Gastroesophageal sphincter (tissue), 4 donors: ENCODE measurements around the gene ANKRD31. TPM values are rescaled to one million over a fixed set of nuclear protein-coding genes. Genes with fewer than 3 reads are reported as not detected.

Source experiments
- ATAC-seq: fragments of 150-250 bp; one replicate; pipeline ENCODE4 v1.9.1; 2016; ENCODE audit warnings: mild to moderate bottlenecking, moderate library complexity
- H3K27ac ChIP-seq, 4 donors: fragments of 200-600 bp; sonication (generic) in 3 of 4; 1 replicate in 3 of 4; 2 replicates in 1 of 4; pipeline ENCODE4 v1.5.1; 2016 to 2019
- H3K27me3 ChIP-seq: fragments of 200-600 bp; sonication (generic); one replicate; pipeline ENCODE4 v1.5.1; 2019
- H3K36me3 ChIP-seq, 2 donors: fragments of 200-600 bp; sonication (generic); one replicate each; pipeline ENCODE4 v1.5.1; 2019; ENCODE audit warnings: control low read depth in 1 of 2
- H3K4me1 ChIP-seq, 3 donors: fragments of 200-600 bp; sonication (generic); 1 replicate in 2 of 3; 2 replicates in 1 of 3; pipeline ENCODE4 v1.5.1; 2016 to 2019; ENCODE audit warnings: control low read depth in 2 of 3
- H3K4me3 ChIP-seq, 2 donors: fragments of 200-600 bp; sonication (generic); one replicate each; pipeline ENCODE4 v1.5.1; 2019; ENCODE audit warnings: mild to moderate bottlenecking in 1 of 2, moderate library complexity in 1 of 2
- H3K9me3 ChIP-seq, 3 donors: fragments of 200-600 bp; sonication (generic); one replicate each; pipeline ENCODE4 v1.5.1; 2017 to 2019; ENCODE audit warnings: control low read depth in 2 of 3
- CTCF ChIP-seq, 4 experiments: fragments of 200-600 bp in 2 of 4; fragments of 450-650 bp in 2 of 4; sonication (generic) in 1 of 4; IDR thresholded peaks; one replicate each; pipeline ENCODE4 v1.5.1; 2017 to 2019; ENCODE audit warnings: antibody characterized with exemption in 4 of 4, mild to moderate bottlenecking in 2 of 4, moderate library complexity in 2 of 4
- EP300 ChIP-seq: sonication (generic); formaldehyde crosslinking; IDR thresholded peaks from one replicate; pipeline ENCODE4 v1.6.1; 2017; ENCODE audit warnings: antibody characterized with exemption, mild to moderate bottlenecking
- POLR2A ChIP-seq, 2 donors: fragments of 450-650 bp; IDR thresholded peaks; one replicate each; pipeline ENCODE4 v1.6.1; 2017; ENCODE audit warnings: antibody characterized with exemption in 2 of 2, mild to moderate bottlenecking in 2 of 2, moderate library complexity in 1 of 2
- POLR2AphosphoS5 ChIP-seq: sonication (generic); formaldehyde crosslinking; IDR thresholded peaks from one replicate; pipeline ENCODE4 v1.6.1; 2017; ENCODE audit warnings: antibody characterized with exemption
- WGBS, 2 donors: methylation state at CpG; one replicate each; pipeline ENCODE4 v1.1.5; 2018; ENCODE audit warnings: low coverage in 1 of 2; 5-methylcytosine and 5-hydroxymethylcytosine counted together
- total RNA-seq, 4 donors: library from RNA; depleted of rRNA; stranded (reverse); fragments of >200 nt; gene quantifications; one replicate each; pipeline ENCODE4 v1.1.0, GENCODE V29; 2016

Gene ANKRD31
- total RNA-seq, 4 donors from 2014 or later, result 0.16 to 0.27 (median 0.23) TPM; not detected in 1

DNA sequence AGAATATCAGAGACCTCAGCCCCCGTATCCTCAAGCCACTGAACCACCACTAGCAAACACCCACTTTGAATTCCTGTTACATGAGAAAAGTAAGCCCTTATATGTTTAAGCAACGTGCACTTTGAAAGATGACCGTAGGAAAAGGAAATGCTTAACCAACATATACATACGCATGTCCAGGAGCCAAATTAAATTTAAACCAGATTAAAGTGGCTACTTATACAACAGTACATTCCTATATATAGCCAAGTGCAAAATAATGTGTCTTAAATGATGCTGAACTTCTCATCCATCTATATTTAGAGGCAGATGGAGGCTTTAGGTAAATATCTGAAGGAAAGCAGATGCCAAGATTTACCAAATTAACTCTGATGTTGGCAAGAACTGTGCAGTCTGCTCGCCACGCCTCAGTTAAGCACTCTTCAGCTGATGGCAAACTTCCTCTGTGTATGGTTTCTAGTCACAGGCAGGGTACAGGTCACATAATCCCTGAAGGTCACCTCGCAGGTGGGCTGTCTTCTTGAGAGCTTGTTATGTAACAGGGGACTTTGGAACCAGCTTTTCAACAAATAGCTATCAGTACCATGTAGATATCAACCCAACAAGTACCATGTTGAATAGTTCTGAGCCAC lies 192.9 kb downstream of the ANKRD31 start:
- no peak for ATAC-seq
- WGBS, 2 donors, result 59 to 78% methylated on average over 4 to 6 of the region's 7 CpGs

GRCh38 chr5:75042522-75042921 lies 194.2 kb downstream of the ANKRD31 start:
- Histone ChIP-seq H3K9me3 (no peaks in the 10 kb centered on the region), H3K27me3 (no peaks in the 10 kb centered on the region), H3K4me3 (no peak overlapping the region), H3K4me1 (peaks cover 0 to 7% (median 0%) of the 10 kb centered on the region in 3 donors), H3K27ac (no peak overlapping the region), H3K36me3 (peaks cover 0 to 24% of the 10 kb centered on the region in 2 donors)
- ATAC-seq, result no peak
- TF ChIP-seq CTCF (IDR thresholded peaks at IDR 0.05) (no peak), POLR2AphosphoS5 (no peak), EP300 (no peak), POLR2A (IDR thresholded peaks at IDR 0.05) (no peak)
- WGBS, 2 donors, result 67% methylated on average over 1 of the region's 1 CpG; no CpG with 5 or more reads in 1 of the 2 donors

More for the DNA sequence above, 192.9 kb downstream of the ANKRD31 start:
- Histone ChIP-seq H3K27ac (no peak overlapping the region), H3K4me3 (no peak overlapping the region), H3K9me3 (no peaks in the 10 kb centered on the region), H3K36me3 (peaks cover 0 to 23% of the 10 kb centered on the region in 2 donors), H3K4me1 (peaks cover 0 to 19% (median 0%) of the 10 kb centered on the region in 3 donors), H3K27me3 (no peaks in the 10 kb centered on the region)
- TF ChIP-seq POLR2A (IDR thresholded peaks at IDR 0.05), result no peak
- TF ChIP-seq CTCF (IDR thresholded peaks at IDR 0.05), result no peak
- no peak for TF ChIP-seq POLR2AphosphoS5
- no peak for TF ChIP-seq EP300

GRCh38 chr5:75040973-75041372 lies 195.7 kb downstream of the ANKRD31 start:
- TF ChIP-seq EP300 (no peak), POLR2A (IDR thresholded peaks at IDR 0.05) (no peak), CTCF (IDR thresholded peaks at IDR 0.05) (no peak), POLR2AphosphoS5 (no peak)
- Histone ChIP-seq H3K27ac (no peak overlapping the region), H3K27me3 (no peaks in the 10 kb centered on the region), H3K36me3 (peaks cover 0 to 28% of the 10 kb centered on the region in 2 donors), H3K4me1 (peaks cover 0 to 7% (median 0%) of the 10 kb centered on the region in 3 donors), H3K4me3 (no peak overlapping the region), H3K9me3 (no peaks in the 10 kb centered on the region)
- WGBS, 2 donors, result 91 to 92% methylated on average over 4 of the region's 4 CpGs
- ATAC-seq, result no peak

- ATAC-seq, result no peak
- TF ChIP-seq EP300 (no peak), POLR2AphosphoS5 (no peak), CTCF (IDR thresholded peaks at IDR 0.05) (no peak), POLR2A (IDR thresholded peaks at IDR 0.05) (no peak)
- Histone ChIP-seq H3K9me3 (no peaks in the 10 kb centered on the region), H3K4me3 (no peak overlapping the region), H3K4me1 (no peaks in the 10 kb centered on the region), H3K36me3 (peaks cover 0 to 29% of the 10 kb centered on the region in 2 donors), H3K27ac (no peak overlapping the region), H3K27me3 (no peaks in the 10 kb centered on the region)
- 79 to 80% methylated on average over 4 of the region's 4 CpGs for WGBS, 2 donors
These were observed 199.6 kb downstream of the ANKRD31 start for GRCh38 chr5:75037106-75037505.

DNA sequence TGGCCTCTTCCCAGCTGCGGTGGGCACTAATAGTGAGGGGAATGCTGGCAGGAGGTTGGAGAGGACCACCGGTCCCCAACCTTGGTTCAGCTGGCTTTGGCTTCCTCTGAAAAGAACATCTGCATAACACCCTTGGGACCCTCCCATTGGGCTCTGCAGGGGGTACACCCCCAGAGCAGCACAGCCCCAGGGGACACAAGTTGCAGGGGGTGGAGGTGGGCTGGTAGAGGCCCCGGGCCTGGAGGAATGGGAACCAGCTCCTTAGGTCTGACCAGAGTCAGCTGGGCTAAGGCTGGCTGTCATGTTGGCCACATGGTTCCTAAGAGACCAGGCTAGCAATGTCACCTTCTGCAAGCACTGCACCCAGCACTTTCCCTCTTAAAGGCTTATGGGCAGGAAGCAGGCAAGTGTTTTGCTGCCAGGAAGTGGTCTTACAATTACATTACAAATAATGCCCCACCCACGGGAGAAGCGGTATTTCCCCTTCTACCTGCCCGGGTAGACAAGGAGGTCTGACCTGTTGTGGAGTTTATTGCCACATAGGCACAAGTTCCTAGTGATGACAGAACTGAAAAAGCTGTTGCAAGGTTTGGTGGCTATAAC lies 202.4 kb downstream of the ANKRD31 start:
- TF ChIP-seq POLR2A (IDR thresholded peaks at IDR 0.05) (no peak), CTCF (IDR thresholded peaks at IDR 0.05) (no peak), EP300 (no peak), POLR2AphosphoS5 (no peak)
- ATAC-seq, result no peak
- WGBS, 2 donors, result 79% methylated on average over 3 of the region's 6 CpGs; no CpG with 5 or more reads in 1 of the 2 donors
- Histone ChIP-seq H3K4me1 (no peaks in the 10 kb centered on the region), H3K36me3 (peaks cover 0 to 22% of the 10 kb centered on the region in 2 donors), H3K9me3 (no peaks in the 10 kb centered on the region), H3K4me3 (no peak overlapping the region), H3K27ac (no peak overlapping the region), H3K27me3 (no peaks in the 10 kb centered on the region)
